GM19468 (cell line): ENCODE data around the gene NOD1.

Source experiments
- ATAC-seq: cut with Tn5 transposase; IDR thresholded peaks from one replicate; pipeline ENCODE4 v1.9.1; 2021; ENCODE audit warnings: mild to moderate bottlenecking, moderate library complexity, moderate number of reproducible peaks; ENCODE audit not compliant: unreplicated experiment; ENCODE audit errors: extremely low read depth

The NOD1 gene

DNA sequence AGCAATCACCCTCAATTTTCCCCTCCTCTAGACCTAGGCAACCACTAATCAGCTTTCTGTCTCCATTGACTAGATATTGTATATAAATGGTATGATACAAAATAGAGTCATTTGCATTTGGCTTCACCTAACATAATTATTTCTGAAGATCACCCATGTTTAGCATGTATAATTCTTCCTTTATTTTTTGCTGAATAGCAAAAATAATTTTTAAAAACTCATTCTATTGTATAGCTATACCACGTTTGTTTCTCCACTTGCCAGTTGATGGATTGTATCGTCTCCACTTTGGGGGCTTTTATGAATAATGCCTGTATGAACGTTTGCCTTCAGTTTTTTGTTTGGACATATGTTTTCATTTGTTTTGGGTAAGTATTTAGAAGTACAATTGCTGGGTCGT, 98.8 kb downstream of the NOD1 start:
- no peak for ATAC-seq

DNA sequence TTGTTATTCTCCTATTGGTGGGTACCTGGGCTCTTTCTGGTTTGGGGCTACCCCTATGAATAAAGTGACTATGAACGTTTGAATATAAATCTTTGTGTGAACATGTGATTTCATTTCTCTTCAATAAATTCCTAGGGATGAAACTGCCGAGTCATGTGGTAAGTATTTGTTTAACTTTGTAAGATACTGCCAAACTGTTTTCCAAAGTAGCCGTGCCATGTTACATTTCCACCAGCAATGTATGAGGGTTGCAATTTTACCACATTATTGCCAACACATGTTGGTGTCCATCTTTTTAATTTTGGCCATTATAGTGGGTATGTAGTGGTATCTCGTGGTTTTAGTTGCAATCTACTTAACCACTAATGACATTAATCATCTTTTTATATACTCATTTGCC, 99.5 kb downstream of the NOD1 start:
- ATAC-seq, result no peak

DNA sequence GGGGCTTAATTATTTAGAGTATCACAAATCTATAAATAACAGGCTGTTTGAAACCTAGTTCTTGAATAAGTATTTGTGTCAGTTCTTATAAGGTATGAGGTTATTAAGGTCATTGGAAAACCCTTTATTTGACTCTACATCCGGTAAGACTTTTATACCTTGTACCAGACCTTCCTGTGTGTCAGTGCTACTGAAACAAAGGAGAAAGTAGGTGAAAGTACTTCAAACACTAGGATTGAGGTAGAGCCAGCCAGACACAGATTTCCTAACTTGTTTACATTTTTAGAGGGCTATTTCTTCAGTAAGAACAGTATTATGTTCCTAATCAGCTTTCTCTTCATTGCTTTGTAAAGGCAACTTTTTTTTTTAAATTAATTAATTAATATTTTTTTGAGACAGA, 100.3 kb downstream of the NOD1 start:
- ATAC-seq, result no peak
